A549 (cell line): ENCODE results near the gene PCGF3. TPM values are rescaled to one million over a fixed set of nuclear protein-coding genes. Genes with fewer than 3 reads are reported as not detected.

Experiments used
- ATAC-seq, 2 experiments: fragments of 200-7000 bp in 1 of 2; fragments of >200 bp in 1 of 2; cut with Nextera tagmentation in 1 of 2; cut with Tn5 transposase in 1 of 2; 3 replicates each; pipeline versions ENCODE4 v1.8.0 to v1.9.1; 2018 to 2020; ENCODE audit warnings: mild to moderate bottlenecking in 1 of 2, moderate library complexity in 1 of 2
- CTCF ChIA-PET: fragments of 300-600 bp; sonication (Branson Sonifier 250); formaldehyde crosslinking; extraction: SDS; loops from one replicate; lab custom pipeline; 2021; ENCODE audit warnings: antibody characterized with exemption, inconsistent platforms; lab: Yijun Ruan, JAX
- POLR2A ChIA-PET: fragments of 350-600 bp; formaldehyde crosslinking; extraction: SDS; loops from one replicate; lab custom pipeline; 2021; ENCODE audit warnings: antibody characterized with exemption, inconsistent platforms; lab: Yijun Ruan, JAX
- DNase-seq, 2 experiments: peaks; one replicate each; pipeline versions ENCODE4 v3.0.0 to v3.0.0-alpha.2; 2011 to 2016; ENCODE audit warnings: low read depth in 1 of 2, low spot score in 1 of 2
- FAIRE-seq: peaks from 2 replicates; lab custom pipeline; 2011; peaks lifted over from hg19 to GRCh38; lab: Jason Lieb, UNC
- H3K27ac ChIP-seq, 2 experiments: fragments of >200 bp; sonication (Bioruptor Twin); formaldehyde crosslinking; 3 replicates each; pipeline ENCODE4 v1.5.1; 2016 to 2017
- H3K4me1 ChIP-seq: fragments of >200 bp; sonication (Bioruptor Twin); formaldehyde crosslinking; 3 replicates; pipeline ENCODE4 v1.6.1; 2016
- H3K4me2 ChIP-seq: fragments of >200 bp; sonication (Bioruptor Twin); formaldehyde crosslinking; 3 replicates; pipeline ENCODE4 v1.6.1; 2016
- H3K4me3 ChIP-seq: fragments of >200 bp; sonication (Bioruptor Twin); formaldehyde crosslinking; 3 replicates; pipeline ENCODE4 v1.5.1; 2016
- H3K9me3 ChIP-seq: fragments of >200 bp; sonication (Bioruptor Twin); formaldehyde crosslinking; 3 replicates; pipeline ENCODE4 v1.6.1; 2016
- BCL3 ChIP-seq: fragments of >200 bp; sonication (Bioruptor Twin); formaldehyde crosslinking; IDR thresholded peaks from 3 replicates; pipeline ENCODE4 v1.6.1; 2016
- BHLHE40 ChIP-seq: IDR thresholded peaks from 2 replicates; pipeline ENCODE4 v1.6.1; 2012; ENCODE audit warnings: low read depth, low read length, inconsistent platforms
- CHD4 ChIP-seq: fragments of 200-600 bp; sonication (generic); IDR thresholded peaks from 2 replicates; pipeline ENCODE4 v1.6.1; 2016; ENCODE audit warnings: antibody characterized with exemption, mild to moderate bottlenecking, borderline replicate concordance
- EHF ChIP-seq: fragments of 250-450 bp; sonication (Bioruptor Pico); IDR thresholded peaks from 2 replicates; pipeline ENCODE4 v1.5.0; 2020; ENCODE audit warnings: mild to moderate bottlenecking
- EHMT2 ChIP-seq: fragments of 200-600 bp; sonication (generic); IDR thresholded peaks from 2 replicates; pipeline ENCODE4 v1.6.1; 2016; ENCODE audit warnings: antibody characterized with exemption, low read depth, mild to moderate bottlenecking, moderate library complexity
- ELK1 ChIP-seq: fragments of 150-350 bp; IDR thresholded peaks from 2 replicates; pipeline ENCODE4 v1.6.1; 2014; ENCODE audit warnings: low read depth, mild to moderate bottlenecking, low read length
- HEYL ChIP-seq: fragments of 250-450 bp; sonication (Bioruptor Pico); IDR thresholded peaks from 2 replicates; pipeline ENCODE4 v1.8.0; 2021; ENCODE audit warnings: mild to moderate bottlenecking, moderate library complexity
- HOXB13 ChIP-seq: fragments of 250-450 bp; sonication (Bioruptor Pico); IDR thresholded peaks from 2 replicates; pipeline ENCODE4 v1.5.0; 2020; ENCODE audit warnings: low read depth, mild to moderate bottlenecking, moderate library complexity
- HOXB5 ChIP-seq: fragments of 250-450 bp; sonication (Bioruptor Pico); IDR thresholded peaks from 2 replicates; pipeline ENCODE4 v1.5.0; 2020; ENCODE audit warnings: mild to moderate bottlenecking, moderate library complexity
- KDM5A ChIP-seq: fragments of 200-600 bp; sonication (generic); IDR thresholded peaks from 2 replicates; pipeline ENCODE4 v1.6.1; 2016; ENCODE audit warnings: antibody characterized with exemption, mild to moderate bottlenecking
- MAFK ChIP-seq: fragments of 450-650 bp; IDR thresholded peaks from 2 replicates; pipeline ENCODE4 v1.6.1; 2014; ENCODE audit not compliant: partially characterized antibody
- MYC ChIP-seq: IDR thresholded peaks from 2 replicates; pipeline ENCODE4 v1.6.1; 2012; ENCODE audit warnings: mild to moderate bottlenecking, inconsistent platforms, low read length, improper control_type of control experiment, borderline replicate concordance
- NFE2L2 ChIP-seq: fragments of 150-350 bp; conservative IDR thresholded peaks from 2 replicates; pipeline ENCODE4 v1.6.1; 2014; ENCODE audit warnings: low read length
- NPAS2 ChIP-seq: fragments of 250-450 bp; sonication (Bioruptor Pico); IDR thresholded peaks from 2 replicates; pipeline ENCODE4 v1.8.0; 2022; ENCODE audit warnings: mild to moderate bottlenecking, moderate library complexity, borderline replicate concordance
- RAD21 ChIP-seq, 2 experiments: fragments of >200 bp in 1 of 2; sonication (Bioruptor Twin) in 1 of 2; formaldehyde crosslinking in 1 of 2; IDR thresholded peaks in 1 of 2; conservative IDR thresholded peaks in 1 of 2; 2 replicates in 1 of 2; 3 replicates in 1 of 2; pipeline ENCODE4 v1.6.1; 2012 to 2018; ENCODE audit warnings: inconsistent platforms in 1 of 2
- RARB ChIP-seq: fragments of 250-450 bp; sonication (Bioruptor Pico); IDR thresholded peaks from 2 replicates; pipeline ENCODE4 v1.8.0; 2021; ENCODE audit warnings: mild to moderate bottlenecking, moderate library complexity
- RCOR1 ChIP-seq: fragments of 150-350 bp; IDR thresholded peaks from 2 replicates; pipeline ENCODE4 v1.6.1; 2014; ENCODE audit warnings: antibody characterized with exemption, low read length, low read depth
- SREBF2 ChIP-seq: fragments of 450-650 bp; IDR thresholded peaks from 2 replicates; pipeline ENCODE4 v1.6.1; 2014; ENCODE audit warnings: mild to moderate bottlenecking, moderate library complexity
- TFCP2L1 ChIP-seq: fragments of 250-450 bp; sonication (Bioruptor Pico); IDR thresholded peaks from 2 replicates; pipeline ENCODE4 v1.5.0; 2021; ENCODE audit warnings: mild to moderate bottlenecking
- TP53 ChIP-seq: fragments of 250-450 bp; sonication (Bioruptor Pico); IDR thresholded peaks from 2 replicates; pipeline ENCODE4 v1.5.0; 2021; ENCODE audit warnings: mild to moderate bottlenecking, moderate library complexity
- WGBS: methylation state at CpG from one replicate; pipeline ENCODE4 v1.1.6; 2017; ENCODE audit errors: missing lambda C conversion rate; 5-methylcytosine and 5-hydroxymethylcytosine counted together
- polyA plus RNA-seq, 4 experiments: library from polyadenylated mRNA; depleted of rRNA in 3 of 4; stranded (reverse); fragments of >200 nt; fragmentation: RNase III in 1 of 4; extraction: RNeasy Plus Mini Kit Qiagen cat#74134 plus additional on column Dnase treatment in 1 of 4; gene quantifications; 2 replicates in 3 of 4; 3 replicates in 1 of 4; pipeline ENCODE4 v1.2.3, GENCODE V29; 2011 to 2017
- TF ChIP-seq, protein P1 (sequence below): fragments of 450-650 bp; IDR thresholded peaks from 2 replicates; pipeline ENCODE4 v1.6.1; 2014; ENCODE audit warnings: antibody characterized with exemption

The PCGF3 gene
- polyA plus RNA-seq, 2 of the 4 experiments (the other 2 are of a cell fraction) = 15.9 to 21.0 TPM

DNA sequence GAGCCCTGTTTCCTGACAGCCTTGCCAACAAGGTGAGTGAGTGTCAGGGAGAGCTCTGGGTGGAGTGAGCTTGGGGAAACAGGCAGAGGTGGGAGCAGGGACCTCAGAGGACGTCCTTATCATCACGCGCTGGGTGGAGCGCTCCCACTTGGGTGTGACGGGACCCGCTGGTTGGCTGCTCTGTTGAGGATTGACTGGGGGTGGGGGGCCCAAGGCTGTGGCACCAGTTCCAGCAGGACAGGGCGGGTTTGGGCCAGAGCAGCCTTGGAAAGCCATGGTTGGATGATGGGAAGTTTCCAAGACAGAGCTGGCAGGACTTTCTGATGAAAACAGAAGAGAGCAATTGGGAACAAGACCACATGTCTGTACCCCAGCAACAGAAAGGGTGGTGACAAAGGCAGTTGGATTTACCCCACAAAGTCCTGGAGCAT is 3.0 kb upstream of the PCGF3 start:
- FAIRE-seq = no peak
- no peak for TF ChIP-seq BCL3
- no peak for TF ChIP-seq MAFK
- TF ChIP-seq RAD21 (conservative IDR thresholded peaks at IDR 0.05 in 1 of 2, IDR thresholded peaks at IDR 0.05 in 1 of 2) = no peak
- TF ChIP-seq SREBF2 = no peak
- TF ChIP-seq BHLHE40 = no peak
- no peak for TF ChIP-seq EHF (CRISPR knock-in tag)
- no peak for TF ChIP-seq CHD4
- no peak for TF ChIP-seq TFCP2L1 (CRISPR knock-in tag)
- TF ChIP-seq HOXB13 (CRISPR knock-in tag) = no peak
- no peak for TF ChIP-seq KDM5A
- TF ChIP-seq HOXB5 = no peak
- no peak for TF ChIP-seq ELK1
- no peak for TF ChIP-seq NFE2L2
- TF ChIP-seq RCOR1 = no peak
- no peak for TF ChIP-seq TP53 (CRISPR knock-in tag)
- TF ChIP-seq, all 56 proteins: peak for 0
- Histone ChIP-seq H3K4me3 (no peak overlapping the region), H3K4me1 (peaks cover 8% of the 10 kb centered on the region; the same call in 2 of the 3 replicates), H3K27ac (no peak overlapping the region), H3K4me2 (no peak overlapping the region), H3K9me3 (no peaks in the 10 kb centered on the region)
- ChIA-PET POLR2A (no interaction called here), CTCF (no interaction called here)
- DNase-seq (no peak), ATAC-seq (no peak)
- WGBS = 80% methylated on average over 7 of the region's 7 CpGs

GRCh38 chr4:703336-704197 is 2.1 kb upstream of the PCGF3 start:
- Histone ChIP-seq H3K4me3 (no peak overlapping the region), H3K4me1 (peaks cover 8% of the 10 kb centered on the region; the same call in 2 of the 3 replicates), H3K27ac (no peak overlapping the region), H3K9me3 (no peaks in the 10 kb centered on the region), H3K4me2 (no peak overlapping the region)
- ChIA-PET CTCF (no interaction called here), POLR2A (no interaction called here)
- ATAC-seq (no peak), DNase-seq (no peak), FAIRE-seq (no peak)
- WGBS = 60% methylated on average over 3 of the region's 10 CpGs
- TF ChIP-seq, protein P1, sequence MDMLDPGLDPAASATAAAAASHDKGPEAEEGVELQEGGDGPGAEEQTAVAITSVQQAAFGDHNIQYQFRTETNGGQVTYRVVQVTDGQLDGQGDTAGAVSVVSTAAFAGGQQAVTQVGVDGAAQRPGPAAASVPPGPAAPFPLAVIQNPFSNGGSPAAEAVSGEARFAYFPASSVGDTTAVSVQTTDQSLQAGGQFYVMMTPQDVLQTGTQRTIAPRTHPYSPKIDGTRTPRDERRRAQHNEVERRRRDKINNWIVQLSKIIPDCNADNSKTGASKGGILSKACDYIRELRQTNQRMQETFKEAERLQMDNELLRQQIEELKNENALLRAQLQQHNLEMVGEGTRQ = no peak
- no peak for TF ChIP-seq MYC
- TF ChIP-seq NPAS2 (CRISPR knock-in tag) = no peak
- TF ChIP-seq BCL3 = no peak
- TF ChIP-seq EHF (CRISPR knock-in tag) = no peak
- TF ChIP-seq RARB (CRISPR knock-in tag) = no peak
- no peak for TF ChIP-seq HEYL (CRISPR knock-in tag)
- no peak for TF ChIP-seq EHMT2
